ENCODE data around the gene COG6. TPM values are rescaled to one million over a fixed set of nuclear protein-coding genes. Genes with fewer than 3 reads are reported as not detected.

The COG6 gene
- total RNA-seq, 1 experiment from 2014 or later = 24.3 TPM

- in situ Hi-C loops (cut with HindIII; ENCODE audit: low pct_unique_long_range_greater_than_20kb, low sequenced_read_pairs) (no loop called here), intact Hi-C loops (cut with micrococcal nuclease; ENCODE audit: unreplicated experiment) (no loop called here)
- ATAC-seq (no peak), DNase-seq (ENCODE audit: low read depth, low spot score) (no peak)
- BruUV-seq (replicated peaks) = no TSS peak
- no peaks in the 10 kb centered on the region for H3K36me3 ChIP-seq (ENCODE audit: control insufficient read depth, insufficient read depth, low read length)
- H3K4me3 ChIP-seq (ENCODE audit: low read depth in 2 of 2, low read length in 2 of 2) = no peak overlapping the region
- H3K27ac ChIP-seq (ENCODE audit: low read length) = no peak overlapping the region
- no peaks in the 10 kb centered on the region for H3K9me3 ChIP-seq (ENCODE audit: control insufficient read depth, insufficient read depth, low read depth, low read length)
- ChIA-PET POLR2A (no interaction called here), CTCF (no interaction called here)
- H3K27me3 ChIP-seq (ENCODE audit: control insufficient read depth, insufficient read depth, low read length) = no peaks in the 10 kb centered on the region
- TF ChIP-seq POLR2AphosphoS5 (IDR thresholded peaks at IDR 0.05; ENCODE audit: low read depth, low read length) = no peak
- TF ChIP-seq, protein P1, sequence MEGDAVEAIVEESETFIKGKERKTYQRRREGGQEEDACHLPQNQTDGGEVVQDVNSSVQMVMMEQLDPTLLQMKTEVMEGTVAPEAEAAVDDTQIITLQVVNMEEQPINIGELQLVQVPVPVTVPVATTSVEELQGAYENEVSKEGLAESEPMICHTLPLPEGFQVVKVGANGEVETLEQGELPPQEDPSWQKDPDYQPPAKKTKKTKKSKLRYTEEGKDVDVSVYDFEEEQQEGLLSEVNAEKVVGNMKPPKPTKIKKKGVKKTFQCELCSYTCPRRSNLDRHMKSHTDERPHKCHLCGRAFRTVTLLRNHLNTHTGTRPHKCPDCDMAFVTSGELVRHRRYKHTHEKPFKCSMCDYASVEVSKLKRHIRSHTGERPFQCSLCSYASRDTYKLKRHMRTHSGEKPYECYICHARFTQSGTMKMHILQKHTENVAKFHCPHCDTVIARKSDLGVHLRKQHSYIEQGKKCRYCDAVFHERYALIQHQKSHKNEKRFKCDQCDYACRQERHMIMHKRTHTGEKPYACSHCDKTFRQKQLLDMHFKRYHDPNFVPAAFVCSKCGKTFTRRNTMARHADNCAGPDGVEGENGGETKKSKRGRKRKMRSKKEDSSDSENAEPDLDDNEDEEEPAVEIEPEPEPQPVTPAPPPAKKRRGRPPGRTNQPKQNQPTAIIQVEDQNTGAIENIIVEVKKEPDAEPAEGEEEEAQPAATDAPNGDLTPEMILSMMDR (IDR thresholded peaks at IDR 0.05) = no peak
- no peak for TF ChIP-seq SIN3A (IDR thresholded peaks at IDR 0.05; ENCODE audit: borderline replicate concordance, insufficient read depth, low read depth, low read length)
- no peak for TF ChIP-seq TCF7L2 (IDR thresholded peaks at IDR 0.05; ENCODE audit: low read depth, low read length)
- TF ChIP-seq, protein P2, sequence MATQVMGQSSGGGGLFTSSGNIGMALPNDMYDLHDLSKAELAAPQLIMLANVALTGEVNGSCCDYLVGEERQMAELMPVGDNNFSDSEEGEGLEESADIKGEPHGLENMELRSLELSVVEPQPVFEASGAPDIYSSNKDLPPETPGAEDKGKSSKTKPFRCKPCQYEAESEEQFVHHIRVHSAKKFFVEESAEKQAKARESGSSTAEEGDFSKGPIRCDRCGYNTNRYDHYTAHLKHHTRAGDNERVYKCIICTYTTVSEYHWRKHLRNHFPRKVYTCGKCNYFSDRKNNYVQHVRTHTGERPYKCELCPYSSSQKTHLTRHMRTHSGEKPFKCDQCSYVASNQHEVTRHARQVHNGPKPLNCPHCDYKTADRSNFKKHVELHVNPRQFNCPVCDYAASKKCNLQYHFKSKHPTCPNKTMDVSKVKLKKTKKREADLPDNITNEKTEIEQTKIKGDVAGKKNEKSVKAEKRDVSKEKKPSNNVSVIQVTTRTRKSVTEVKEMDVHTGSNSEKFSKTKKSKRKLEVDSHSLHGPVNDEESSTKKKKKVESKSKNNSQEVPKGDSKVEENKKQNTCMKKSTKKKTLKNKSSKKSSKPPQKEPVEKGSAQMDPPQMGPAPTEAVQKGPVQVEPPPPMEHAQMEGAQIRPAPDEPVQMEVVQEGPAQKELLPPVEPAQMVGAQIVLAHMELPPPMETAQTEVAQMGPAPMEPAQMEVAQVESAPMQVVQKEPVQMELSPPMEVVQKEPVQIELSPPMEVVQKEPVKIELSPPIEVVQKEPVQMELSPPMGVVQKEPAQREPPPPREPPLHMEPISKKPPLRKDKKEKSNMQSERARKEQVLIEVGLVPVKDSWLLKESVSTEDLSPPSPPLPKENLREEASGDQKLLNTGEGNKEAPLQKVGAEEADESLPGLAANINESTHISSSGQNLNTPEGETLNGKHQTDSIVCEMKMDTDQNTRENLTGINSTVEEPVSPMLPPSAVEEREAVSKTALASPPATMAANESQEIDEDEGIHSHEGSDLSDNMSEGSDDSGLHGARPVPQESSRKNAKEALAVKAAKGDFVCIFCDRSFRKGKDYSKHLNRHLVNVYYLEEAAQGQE (IDR thresholded peaks at IDR 0.05; ENCODE audit: insufficient read depth in 1 of 2, low read depth in 2 of 2, low read length in 1 of 2) = no peak
- no peaks in the 10 kb centered on the region for H3K4me1 ChIP-seq (ENCODE audit: control insufficient read depth, insufficient read depth, low read length)
Observed at GRCh38 chr13:39737047-39737446, 81.6 kb downstream of the COG6 start.

DNA sequence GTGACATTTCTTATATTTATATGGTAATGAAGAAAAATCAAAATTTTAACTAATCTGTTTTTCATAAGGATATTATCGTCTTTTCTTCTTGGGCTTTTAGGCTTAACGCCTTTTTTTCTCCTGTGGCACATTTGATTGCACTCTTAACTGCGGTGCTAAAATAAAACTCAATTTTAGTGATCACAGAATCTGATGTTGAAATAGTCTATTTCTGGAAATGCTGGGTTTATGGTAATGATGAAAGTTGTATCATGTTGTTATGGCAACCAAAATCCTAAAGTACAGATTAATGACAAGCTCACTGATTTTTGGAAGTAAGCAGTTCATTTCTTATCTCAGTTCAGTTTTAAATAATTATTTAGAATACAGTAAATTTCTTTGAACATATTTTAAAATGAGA is 85.3 kb downstream of the COG6 start:
- intact Hi-C loops (cut with micrococcal nuclease; ENCODE audit: unreplicated experiment) = no loop called here
- H3K27me3 ChIP-seq (ENCODE audit: control insufficient read depth, insufficient read depth, low read length) = no peaks in the 10 kb centered on the region

GRCh38 chr13:39748961-39749360 is 93.5 kb downstream of the COG6 start:
- TF ChIP-seq, protein P1 (IDR thresholded peaks at IDR 0.05) = no peak
- TF ChIP-seq, protein P2 (IDR thresholded peaks at IDR 0.05; ENCODE audit: insufficient read depth in 1 of 2, low read depth in 2 of 2, low read length in 1 of 2) = no peak
- no peak for TF ChIP-seq POLR2AphosphoS5 (IDR thresholded peaks at IDR 0.05; ENCODE audit: low read depth, low read length)
- no peak for TF ChIP-seq SIN3A (IDR thresholded peaks at IDR 0.05; ENCODE audit: borderline replicate concordance, insufficient read depth, low read depth, low read length)
- TF ChIP-seq TCF7L2 (IDR thresholded peaks at IDR 0.05; ENCODE audit: low read depth, low read length) = no peak
- ChIA-PET POLR2A (no interaction called here), CTCF (no interaction called here)
- DNase-seq (ENCODE audit: low read depth, low spot score) (no peak), ATAC-seq (no peak)
- Histone ChIP-seq H3K36me3 (ENCODE audit: control insufficient read depth, insufficient read depth, low read length) (no peaks in the 10 kb centered on the region), H3K9me3 (ENCODE audit: control insufficient read depth, insufficient read depth, low read depth, low read length) (no peaks in the 10 kb centered on the region), H3K27ac (ENCODE audit: low read length) (no peak overlapping the region), H3K27me3 (ENCODE audit: control insufficient read depth, insufficient read depth, low read length) (no peaks in the 10 kb centered on the region), H3K4me3 (ENCODE audit: low read depth in 2 of 2, low read length in 2 of 2) (no peak overlapping the region), H3K4me1 (ENCODE audit: control insufficient read depth, insufficient read depth, low read length) (no peaks in the 10 kb centered on the region)
- intact Hi-C loops (cut with micrococcal nuclease; ENCODE audit: unreplicated experiment) = no loop called here
- no TSS peak for BruUV-seq (replicated peaks)
- in situ Hi-C loops (cut with HindIII; ENCODE audit: low pct_unique_long_range_greater_than_20kb, low sequenced_read_pairs) = no loop called here

More for the DNA sequence above, 85.3 kb downstream of the COG6 start:
- BruUV-seq (replicated peaks) = no TSS peak
- in situ Hi-C loops (cut with HindIII; ENCODE audit: low pct_unique_long_range_greater_than_20kb, low sequenced_read_pairs) = no loop called here
- H3K27ac ChIP-seq (ENCODE audit: low read length) = no peak overlapping the region
- no peak overlapping the region for H3K4me3 ChIP-seq (ENCODE audit: low read depth in 2 of 2, low read length in 2 of 2)
- no peaks in the 10 kb centered on the region for H3K9me3 ChIP-seq (ENCODE audit: control insufficient read depth, insufficient read depth, low read depth, low read length)
- DNase-seq (ENCODE audit: low read depth, low spot score) = no peak
- no peak for ATAC-seq
- POLR2A ChIA-PET = no interaction called here
- CTCF ChIA-PET = no interaction called here
- no peak for TF ChIP-seq POLR2AphosphoS5 (IDR thresholded peaks at IDR 0.05; ENCODE audit: low read depth, low read length)
- H3K4me1 ChIP-seq (ENCODE audit: control insufficient read depth, insufficient read depth, low read length) = no peaks in the 10 kb centered on the region
- H3K36me3 ChIP-seq (ENCODE audit: control insufficient read depth, insufficient read depth, low read length) = no peaks in the 10 kb centered on the region

Data from Panc1 (cell line).